ENCODE data around the gene SDCCAG8.

Gene SDCCAG8

GRCh38 chr1:243346468-243346867 lies 90.6 kb downstream of the SDCCAG8 start:
- H3K9me3 ChIP-seq (ENCODE audit: control insufficient read depth in 1 of 2, low read length in 2 of 2): no peaks in the 10 kb centered on the region
- H3K27me3 ChIP-seq (ENCODE audit: control insufficient read depth in 1 of 2, insufficient read depth in 2 of 2, low read length in 2 of 2): no peaks in the 10 kb centered on the region
- H3K36me3 ChIP-seq (ENCODE audit: control insufficient read depth in 1 of 2, insufficient read depth in 2 of 2, low read length in 2 of 2): peaks cover 0 to 5% of the 10 kb centered on the region in 2 donors
- H3K4me3 ChIP-seq (ENCODE audit: low read depth in 1 of 2, low read length in 2 of 2): no peak overlapping the region
- H3K27ac ChIP-seq (ENCODE audit: low read depth, low read length): no peak overlapping the region
- peaks cover 0 to 5% of the 10 kb centered on the region in 2 donors for H3K4me1 ChIP-seq (ENCODE audit: control insufficient read depth in 1 of 2, insufficient read depth in 2 of 2, low read length in 2 of 2)
- H3K9ac ChIP-seq (ENCODE audit: low read depth in 1 of 2, low read length in 2 of 2): no peak overlapping the region

GRCh38 chr1:243348331-243348730 lies 92.5 kb downstream of the SDCCAG8 start:
- Histone ChIP-seq H3K9me3 (ENCODE audit: control insufficient read depth in 1 of 2, low read length in 2 of 2) (no peaks in the 10 kb centered on the region), H3K27ac (ENCODE audit: low read depth, low read length) (no peak overlapping the region), H3K4me3 (ENCODE audit: low read depth in 1 of 2, low read length in 2 of 2) (no peak overlapping the region), H3K4me1 (ENCODE audit: control insufficient read depth in 1 of 2, insufficient read depth in 2 of 2, low read length in 2 of 2) (peaks cover 0 to 5% of the 10 kb centered on the region in 2 donors), H3K36me3 (ENCODE audit: control insufficient read depth in 1 of 2, insufficient read depth in 2 of 2, low read length in 2 of 2) (peaks cover 0 to 5% of the 10 kb centered on the region in 2 donors), H3K27me3 (ENCODE audit: control insufficient read depth in 1 of 2, insufficient read depth in 2 of 2, low read length in 2 of 2) (no peaks in the 10 kb centered on the region), H3K9ac (ENCODE audit: low read depth in 1 of 2, low read length in 2 of 2) (no peak overlapping the region)

- Histone ChIP-seq H3K4me3 (ENCODE audit: low read depth in 1 of 2, low read length in 2 of 2) (no peak overlapping the region), H3K36me3 (ENCODE audit: control insufficient read depth in 1 of 2, insufficient read depth in 2 of 2, low read length in 2 of 2) (peaks cover 0 to 5% of the 10 kb centered on the region in 2 donors), H3K4me1 (ENCODE audit: control insufficient read depth in 1 of 2, insufficient read depth in 2 of 2, low read length in 2 of 2) (peaks cover 0 to 10% of the 10 kb centered on the region in 2 donors), H3K9me3 (ENCODE audit: control insufficient read depth in 1 of 2, low read length in 2 of 2) (no peaks in the 10 kb centered on the region), H3K27me3 (ENCODE audit: control insufficient read depth in 1 of 2, insufficient read depth in 2 of 2, low read length in 2 of 2) (no peaks in the 10 kb centered on the region), H3K9ac (ENCODE audit: low read depth in 1 of 2, low read length in 2 of 2) (no peak overlapping the region), H3K27ac (ENCODE audit: low read depth, low read length) (no peak overlapping the region)
Observed at GRCh38 chr1:243349128-243349527, 93.3 kb downstream of the SDCCAG8 start.

GRCh38 chr1:243351337-243351736 lies 95.5 kb downstream of the SDCCAG8 start:
- Histone ChIP-seq H3K9me3 (ENCODE audit: control insufficient read depth in 1 of 2, low read length in 2 of 2) (no peaks in the 10 kb centered on the region), H3K36me3 (ENCODE audit: control insufficient read depth in 1 of 2, insufficient read depth in 2 of 2, low read length in 2 of 2) (peaks cover 0 to 5% of the 10 kb centered on the region in 2 donors), H3K9ac (ENCODE audit: low read depth in 1 of 2, low read length in 2 of 2) (no peak overlapping the region), H3K27me3 (ENCODE audit: control insufficient read depth in 1 of 2, insufficient read depth in 2 of 2, low read length in 2 of 2) (no peaks in the 10 kb centered on the region), H3K4me1 (ENCODE audit: control insufficient read depth in 1 of 2, insufficient read depth in 2 of 2, low read length in 2 of 2) (peaks cover 0 to 10% of the 10 kb centered on the region in 2 donors), H3K4me3 (ENCODE audit: low read depth in 1 of 2, low read length in 2 of 2) (no peak overlapping the region), H3K27ac (ENCODE audit: low read depth, low read length) (no peak overlapping the region)

GRCh38 chr1:243354511-243355153 lies 98.8 kb downstream of the SDCCAG8 start:
- Histone ChIP-seq H3K27me3 (ENCODE audit: control insufficient read depth in 1 of 2, insufficient read depth in 2 of 2, low read length in 2 of 2) (no peaks in the 10 kb centered on the region), H3K4me1 (ENCODE audit: control insufficient read depth in 1 of 2, insufficient read depth in 2 of 2, low read length in 2 of 2) (peaks cover 0 to 10% of the 10 kb centered on the region in 2 donors), H3K9ac (ENCODE audit: low read depth in 1 of 2, low read length in 2 of 2) (peak overlapping the region in 1 of 2 donors; percentile 46), H3K4me3 (ENCODE audit: low read depth in 1 of 2, low read length in 2 of 2) (peak overlapping the region; percentile 57 to 65), H3K27ac (ENCODE audit: low read depth, low read length) (no peak overlapping the region), H3K9me3 (ENCODE audit: control insufficient read depth in 1 of 2, low read length in 2 of 2) (no peaks in the 10 kb centered on the region), H3K36me3 (ENCODE audit: control insufficient read depth in 1 of 2, insufficient read depth in 2 of 2, low read length in 2 of 2) (peaks cover 0 to 5% of the 10 kb centered on the region in 2 donors)

- Histone ChIP-seq H3K4me3 (ENCODE audit: low read depth in 1 of 2, low read length in 2 of 2) (no peak overlapping the region), H3K27me3 (ENCODE audit: control insufficient read depth in 1 of 2, insufficient read depth in 2 of 2, low read length in 2 of 2) (no peaks in the 10 kb centered on the region), H3K36me3 (ENCODE audit: control insufficient read depth in 1 of 2, insufficient read depth in 2 of 2, low read length in 2 of 2) (peaks cover 0 to 3% of the 10 kb centered on the region in 2 donors), H3K4me1 (ENCODE audit: control insufficient read depth in 1 of 2, insufficient read depth in 2 of 2, low read length in 2 of 2) (peaks cover 0 to 7% of the 10 kb centered on the region in 2 donors), H3K9ac (ENCODE audit: low read depth in 1 of 2, low read length in 2 of 2) (no peak overlapping the region), H3K9me3 (ENCODE audit: control insufficient read depth in 1 of 2, low read length in 2 of 2) (no peaks in the 10 kb centered on the region), H3K27ac (ENCODE audit: low read depth, low read length) (no peak overlapping the region)
Observed at GRCh38 chr1:243363832-243364231, 108.0 kb downstream of the SDCCAG8 start.

GRCh38 chr1:243364330-243364729 lies 108.5 kb downstream of the SDCCAG8 start:
- Histone ChIP-seq H3K36me3 (ENCODE audit: control insufficient read depth in 1 of 2, insufficient read depth in 2 of 2, low read length in 2 of 2) (peaks cover 0 to 3% of the 10 kb centered on the region in 2 donors), H3K4me1 (ENCODE audit: control insufficient read depth in 1 of 2, insufficient read depth in 2 of 2, low read length in 2 of 2) (peaks cover 0 to 7% of the 10 kb centered on the region in 2 donors), H3K9me3 (ENCODE audit: control insufficient read depth in 1 of 2, low read length in 2 of 2) (no peaks in the 10 kb centered on the region), H3K27ac (ENCODE audit: low read depth, low read length) (no peak overlapping the region), H3K27me3 (ENCODE audit: control insufficient read depth in 1 of 2, insufficient read depth in 2 of 2, low read length in 2 of 2) (no peaks in the 10 kb centered on the region), H3K9ac (ENCODE audit: low read depth in 1 of 2, low read length in 2 of 2) (no peak overlapping the region), H3K4me3 (ENCODE audit: low read depth in 1 of 2, low read length in 2 of 2) (no peak overlapping the region)

- no peaks in the 10 kb centered on the region for H3K9me3 ChIP-seq (ENCODE audit: control insufficient read depth in 1 of 2, low read length in 2 of 2)
Observed at GRCh38 chr1:243364866-243365265, 109.0 kb downstream of the SDCCAG8 start.

GRCh38 chr1:243367314-243367713 lies 111.5 kb downstream of the SDCCAG8 start:
- Histone ChIP-seq H3K4me1 (ENCODE audit: control insufficient read depth in 1 of 2, insufficient read depth in 2 of 2, low read length in 2 of 2) (peaks cover 0 to 7% of the 10 kb centered on the region in 2 donors), H3K9me3 (ENCODE audit: control insufficient read depth in 1 of 2, low read length in 2 of 2) (no peaks in the 10 kb centered on the region), H3K27ac (ENCODE audit: low read depth, low read length) (no peak overlapping the region), H3K9ac (ENCODE audit: low read depth in 1 of 2, low read length in 2 of 2) (no peak overlapping the region), H3K4me3 (ENCODE audit: low read depth in 1 of 2, low read length in 2 of 2) (no peak overlapping the region), H3K36me3 (ENCODE audit: control insufficient read depth in 1 of 2, insufficient read depth in 2 of 2, low read length in 2 of 2) (peaks cover 0 to under 1% of the 10 kb centered on the region in 2 donors), H3K27me3 (ENCODE audit: control insufficient read depth in 1 of 2, insufficient read depth in 2 of 2, low read length in 2 of 2) (no peaks in the 10 kb centered on the region)

More at GRCh38 chr1:243364866-243365265, 109.0 kb downstream of the SDCCAG8 start:
- H3K27ac ChIP-seq (ENCODE audit: low read depth, low read length): no peak overlapping the region
- H3K36me3 ChIP-seq (ENCODE audit: control insufficient read depth in 1 of 2, insufficient read depth in 2 of 2, low read length in 2 of 2): peaks cover 0 to 3% of the 10 kb centered on the region in 2 donors
- H3K4me1 ChIP-seq (ENCODE audit: control insufficient read depth in 1 of 2, insufficient read depth in 2 of 2, low read length in 2 of 2): peaks cover 0 to 7% of the 10 kb centered on the region in 2 donors
- peak overlapping the region in 1 of 2 donors; percentile 35 for H3K4me3 ChIP-seq (ENCODE audit: low read depth in 1 of 2, low read length in 2 of 2)
- no peaks in the 10 kb centered on the region for H3K27me3 ChIP-seq (ENCODE audit: control insufficient read depth in 1 of 2, insufficient read depth in 2 of 2, low read length in 2 of 2)
- no peak overlapping the region for H3K9ac ChIP-seq (ENCODE audit: low read depth in 1 of 2, low read length in 2 of 2)

GRCh38 chr1:243374412-243374811 lies 118.6 kb downstream of the SDCCAG8 start:
- H3K27me3 ChIP-seq (ENCODE audit: control insufficient read depth in 1 of 2, insufficient read depth in 2 of 2, low read length in 2 of 2): no peaks in the 10 kb centered on the region
- peaks cover 0 to 6% of the 10 kb centered on the region in 2 donors for H3K9me3 ChIP-seq (ENCODE audit: control insufficient read depth in 1 of 2, low read length in 2 of 2)
- H3K4me1 ChIP-seq (ENCODE audit: control insufficient read depth in 1 of 2, insufficient read depth in 2 of 2, low read length in 2 of 2): no peaks in the 10 kb centered on the region
- no peak overlapping the region for H3K4me3 ChIP-seq (ENCODE audit: low read depth in 1 of 2, low read length in 2 of 2)
- no peak overlapping the region for H3K9ac ChIP-seq (ENCODE audit: low read depth in 1 of 2, low read length in 2 of 2)
- peaks cover 0 to 9% of the 10 kb centered on the region in 2 donors for H3K36me3 ChIP-seq (ENCODE audit: control insufficient read depth in 1 of 2, insufficient read depth in 2 of 2, low read length in 2 of 2)
- H3K27ac ChIP-seq (ENCODE audit: low read depth, low read length): no peak overlapping the region

Data from duodenal mucosa (tissue), 2 donors.